Measurements from ENCODE around the gene STK16. TPM values are rescaled to one million over a fixed set of nuclear protein-coding genes. Genes with fewer than 3 reads are reported as not detected.

The STK16 gene
- total and polyA plus RNA-seq, 2 of the 13 experiments (the other 11 are each of a cell fraction or from before 2014, with no cell fraction given) = 28.0 to 50.9 TPM

DNA sequence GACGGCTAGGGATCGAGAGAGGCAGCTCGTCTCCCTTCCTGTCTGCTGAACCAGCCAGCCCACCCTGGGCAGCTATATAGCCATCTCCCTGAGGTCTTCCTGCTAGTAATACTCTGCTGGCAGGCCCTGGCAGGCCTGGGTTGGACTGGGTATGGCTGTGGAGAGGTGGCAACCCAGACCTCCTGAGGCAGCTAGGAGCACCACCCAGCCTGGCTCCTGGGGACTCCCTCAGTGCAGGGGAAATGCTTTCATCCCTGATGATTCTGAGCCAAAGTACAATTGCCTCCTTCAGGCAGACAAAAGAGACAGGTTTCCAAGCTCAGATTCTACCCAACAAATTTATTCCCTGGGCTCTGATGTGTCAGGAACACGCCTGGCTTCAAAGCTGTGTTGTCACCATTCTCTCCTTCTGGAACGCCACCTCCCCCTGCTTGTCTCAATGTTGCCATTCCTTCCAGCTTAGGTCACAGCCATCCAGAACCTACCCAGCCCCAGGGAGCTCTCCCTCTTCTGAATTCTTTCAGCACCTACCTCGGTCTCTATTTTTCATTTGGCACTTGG lies 29.2 kb downstream of the STK16 start (continued):
- TF ChIP-seq, protein P1, sequence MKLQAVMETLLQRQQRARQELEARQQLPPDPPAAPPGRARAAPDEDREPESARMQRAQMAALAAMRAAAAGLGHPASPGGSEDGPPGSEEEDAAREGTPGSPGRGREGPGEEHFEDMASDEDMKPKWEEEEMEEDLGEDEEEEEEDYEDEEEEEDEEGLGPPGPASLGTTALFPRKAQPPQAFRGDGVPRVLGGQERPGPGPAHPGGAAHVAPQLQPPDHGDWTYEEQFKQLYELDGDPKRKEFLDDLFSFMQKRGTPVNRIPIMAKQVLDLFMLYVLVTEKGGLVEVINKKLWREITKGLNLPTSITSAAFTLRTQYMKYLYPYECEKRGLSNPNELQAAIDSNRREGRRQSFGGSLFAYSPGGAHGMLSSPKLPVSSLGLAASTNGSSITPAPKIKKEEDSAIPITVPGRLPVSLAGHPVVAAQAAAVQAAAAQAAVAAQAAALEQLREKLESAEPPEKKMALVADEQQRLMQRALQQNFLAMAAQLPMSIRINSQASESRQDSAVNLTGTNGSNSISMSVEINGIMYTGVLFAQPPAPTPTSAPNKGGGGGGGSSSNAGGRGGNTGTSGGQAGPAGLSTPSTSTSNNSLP (IDR thresholded peaks at IDR 0.05; ENCODE audit: low read depth, low read length) = 0 out of 2 replicates have a peak, but pooled peaks have one; percentile 16
- no peak for TF ChIP-seq CHD2 (IDR thresholded peaks at IDR 0.05; ENCODE audit: low read depth, low read length)
- no peak for TF ChIP-seq NFE2L2 (IDR thresholded peaks at IDR 0.05; ENCODE audit: low read length)
- TF ChIP-seq ZNF382 (CRISPR knock-in tag; IDR thresholded peaks at IDR 0.05; ENCODE audit: borderline replicate concordance) = no peak
- TF ChIP-seq, protein P2, sequence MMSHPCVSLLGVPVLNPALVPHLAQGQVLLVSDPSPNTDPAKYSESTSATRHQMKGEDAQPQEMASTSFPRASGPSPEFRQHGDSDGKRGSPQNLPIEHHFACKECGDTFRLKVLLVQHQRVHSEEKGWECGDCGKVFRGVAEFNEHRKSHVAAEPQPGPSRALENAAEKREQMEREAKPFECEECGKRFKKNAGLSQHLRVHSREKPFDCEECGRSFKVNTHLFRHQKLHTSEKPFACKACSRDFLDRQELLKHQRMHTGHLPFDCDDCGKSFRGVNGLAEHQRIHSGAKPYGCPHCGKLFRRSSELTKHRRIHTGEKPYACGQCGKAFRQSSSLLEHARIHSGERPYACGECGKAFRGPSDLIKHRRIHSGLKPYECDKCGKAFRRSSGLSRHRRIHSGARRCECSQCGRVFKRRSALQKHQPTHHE (CRISPR knock-in tag; IDR thresholded peaks at IDR 0.05; ENCODE audit: borderline replicate concordance) = no peak
- TF ChIP-seq, protein P3, sequence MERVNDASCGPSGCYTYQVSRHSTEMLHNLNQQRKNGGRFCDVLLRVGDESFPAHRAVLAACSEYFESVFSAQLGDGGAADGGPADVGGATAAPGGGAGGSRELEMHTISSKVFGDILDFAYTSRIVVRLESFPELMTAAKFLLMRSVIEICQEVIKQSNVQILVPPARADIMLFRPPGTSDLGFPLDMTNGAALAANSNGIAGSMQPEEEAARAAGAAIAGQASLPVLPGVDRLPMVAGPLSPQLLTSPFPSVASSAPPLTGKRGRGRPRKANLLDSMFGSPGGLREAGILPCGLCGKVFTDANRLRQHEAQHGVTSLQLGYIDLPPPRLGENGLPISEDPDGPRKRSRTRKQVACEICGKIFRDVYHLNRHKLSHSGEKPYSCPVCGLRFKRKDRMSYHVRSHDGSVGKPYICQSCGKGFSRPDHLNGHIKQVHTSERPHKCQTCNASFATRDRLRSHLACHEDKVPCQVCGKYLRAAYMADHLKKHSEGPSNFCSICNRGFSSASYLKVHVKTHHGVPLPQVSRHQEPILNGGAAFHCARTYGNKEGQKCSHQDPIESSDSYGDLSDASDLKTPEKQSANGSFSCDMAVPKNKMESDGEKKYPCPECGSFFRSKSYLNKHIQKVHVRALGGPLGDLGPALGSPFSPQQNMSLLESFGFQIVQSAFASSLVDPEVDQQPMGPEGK (CRISPR knock-in tag; IDR thresholded peaks at IDR 0.05) = 0 out of 2 replicates have a peak, but pooled peaks have one; percentile 8
- TF ChIP-seq, protein P4, sequence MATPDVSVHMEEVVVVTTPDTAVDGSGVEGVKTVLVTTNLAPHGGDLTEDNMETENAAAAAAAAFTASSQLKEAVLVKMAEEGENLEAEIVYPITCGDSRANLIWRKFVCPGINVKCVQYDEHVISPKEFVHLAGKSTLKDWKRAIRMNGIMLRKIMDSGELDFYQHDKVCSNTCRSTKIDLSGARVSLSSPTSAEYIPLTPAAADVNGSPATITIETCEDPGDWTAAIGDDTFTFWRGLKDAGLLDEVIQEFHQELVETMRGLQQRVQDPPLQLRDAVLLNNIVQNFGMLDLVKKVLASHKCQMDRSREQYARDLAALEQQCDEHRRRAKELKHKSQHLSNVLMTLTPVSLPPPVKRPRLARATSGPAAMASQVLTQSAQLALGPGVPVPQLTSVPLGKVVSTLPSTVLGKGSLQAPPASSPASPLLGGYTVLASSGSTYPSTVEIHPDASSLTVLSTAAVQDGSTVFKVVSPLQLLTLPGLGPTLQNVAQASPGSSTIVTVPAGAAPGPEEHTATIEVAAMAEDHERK (CRISPR knock-in tag; IDR thresholded peaks at IDR 0.05; ENCODE audit: low read depth) = no peak
- no peak for TF ChIP-seq SOX6 (IDR thresholded peaks at IDR 0.05)
- TF ChIP-seq SOX6 (CRISPR knock-in tag; IDR thresholded peaks at IDR 0.05) = no peak
- no peak for TF ChIP-seq TBP (CRISPR knock-in tag; IDR thresholded peaks at IDR 0.05)
- TF ChIP-seq SMARCE1 (IDR thresholded peaks at IDR 0.05; ENCODE audit: borderline replicate concordance) = no peak
- no peak for TF ChIP-seq SALL2 (CRISPR knock-in tag; IDR thresholded peaks at IDR 0.05)
- TF ChIP-seq MED1 (CRISPR knock-in tag; IDR thresholded peaks at IDR 0.05) = no peak
- TF ChIP-seq, protein P5, sequence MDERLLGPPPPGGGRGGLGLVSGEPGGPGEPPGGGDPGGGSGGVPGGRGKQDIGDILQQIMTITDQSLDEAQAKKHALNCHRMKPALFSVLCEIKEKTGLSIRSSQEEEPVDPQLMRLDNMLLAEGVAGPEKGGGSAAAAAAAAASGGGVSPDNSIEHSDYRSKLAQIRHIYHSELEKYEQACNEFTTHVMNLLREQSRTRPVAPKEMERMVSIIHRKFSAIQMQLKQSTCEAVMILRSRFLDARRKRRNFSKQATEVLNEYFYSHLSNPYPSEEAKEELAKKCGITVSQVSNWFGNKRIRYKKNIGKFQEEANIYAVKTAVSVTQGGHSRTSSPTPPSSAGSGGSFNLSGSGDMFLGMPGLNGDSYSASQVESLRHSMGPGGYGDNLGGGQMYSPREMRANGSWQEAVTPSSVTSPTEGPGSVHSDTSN (CRISPR knock-in tag; IDR thresholded peaks at IDR 0.05) = no peak
- no peak for TF ChIP-seq ZNF747 (CRISPR knock-in tag; IDR thresholded peaks at IDR 0.05; ENCODE audit: borderline replicate concordance)
- TF ChIP-seq ZNF235 (CRISPR knock-in tag; IDR thresholded peaks at IDR 0.05; ENCODE audit: borderline replicate concordance) = no peak
- TF ChIP-seq TCF7 (IDR thresholded peaks at IDR 0.05; ENCODE audit: low read depth) = 0 out of 2 replicates have a peak, but pooled peaks have one; percentile 23
- no peak for TF ChIP-seq SNAI1 (CRISPR knock-in tag; IDR thresholded peaks at IDR 0.05; ENCODE audit: borderline replicate concordance)
- no peak for TF ChIP-seq ZNF264 (CRISPR knock-in tag; IDR thresholded peaks at IDR 0.05)
- TF ChIP-seq KLF9 (CRISPR knock-in tag; IDR thresholded peaks at IDR 0.05; ENCODE audit: low read depth) = no peak
- no peak for TF ChIP-seq ZNF296 (CRISPR knock-in tag; conservative IDR thresholded peaks at IDR 0.05)
- TF ChIP-seq, protein P6, sequence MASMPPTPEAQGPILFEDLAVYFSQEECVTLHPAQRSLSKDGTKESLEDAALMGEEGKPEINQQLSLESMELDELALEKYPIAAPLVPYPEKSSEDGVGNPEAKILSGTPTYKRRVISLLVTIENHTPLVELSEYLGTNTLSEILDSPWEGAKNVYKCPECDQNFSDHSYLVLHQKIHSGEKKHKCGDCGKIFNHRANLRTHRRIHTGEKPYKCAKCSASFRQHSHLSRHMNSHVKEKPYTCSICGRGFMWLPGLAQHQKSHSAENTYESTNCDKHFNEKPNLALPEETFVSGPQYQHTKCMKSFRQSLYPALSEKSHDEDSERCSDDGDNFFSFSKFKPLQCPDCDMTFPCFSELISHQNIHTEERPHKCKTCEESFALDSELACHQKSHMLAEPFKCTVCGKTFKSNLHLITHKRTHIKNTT (CRISPR knock-in tag; IDR thresholded peaks at IDR 0.05) = no peak
- TF ChIP-seq ZNF335 (CRISPR knock-in tag; IDR thresholded peaks at IDR 0.05) = 0 out of 2 replicates have a peak, but pooled peaks have one; percentile 39
